IPS-18a (cell line): ENCODE data around the gene SLIT2.

Experiments
- H3K27ac ChIP-seq: one replicate; pipeline ENCODE4 v1.5.1; 2013; ENCODE audit warnings: low read length
- H3K27me3 ChIP-seq: one replicate; pipeline ENCODE4 v1.6.1; 2013; ENCODE audit warnings: mild to moderate bottlenecking, low read length; ENCODE audit not compliant: control insufficient read depth, insufficient read depth
- H3K36me3 ChIP-seq: one replicate; pipeline ENCODE4 v1.6.1; 2013; ENCODE audit warnings: low read depth, low read length; ENCODE audit not compliant: control insufficient read depth
- H3K4me1 ChIP-seq: one replicate; pipeline ENCODE4 v1.6.1; 2013; ENCODE audit warnings: low read depth, low read length; ENCODE audit not compliant: control insufficient read depth
- H3K4me3 ChIP-seq: one replicate; pipeline ENCODE4 v1.5.1; 2013; ENCODE audit warnings: low read length
- H3K9ac ChIP-seq: one replicate; pipeline ENCODE4 v1.6.1; 2013; ENCODE audit warnings: mild to moderate bottlenecking, low read length, moderate library complexity
- H3K9me3 ChIP-seq: one replicate; pipeline ENCODE4 v1.6.1; 2013; ENCODE audit warnings: low read depth, low read length; ENCODE audit not compliant: control insufficient read depth

SLIT2 gene

GRCh38 chr4:20288047-20288650 is 36.4 kb downstream of the SLIT2 start:
- no peaks in the 10 kb centered on the region for H3K36me3 ChIP-seq
- H3K27me3 ChIP-seq, result no peaks in the 10 kb centered on the region
- H3K9me3 ChIP-seq, result no peaks in the 10 kb centered on the region
- H3K4me3 ChIP-seq, result no peak overlapping the region
- H3K9ac ChIP-seq, result no peak overlapping the region
- H3K27ac ChIP-seq, result no peak overlapping the region
- H3K4me1 ChIP-seq, result peaks cover 12% of the 10 kb centered on the region

- H3K36me3 ChIP-seq, result no peaks in the 10 kb centered on the region
- no peak overlapping the region for H3K27ac ChIP-seq
- H3K4me1 ChIP-seq, result peaks cover 4% of the 10 kb centered on the region
- H3K27me3 ChIP-seq, result no peaks in the 10 kb centered on the region
- H3K9me3 ChIP-seq, result no peaks in the 10 kb centered on the region
- H3K4me3 ChIP-seq, result no peak overlapping the region
- no peak overlapping the region for H3K9ac ChIP-seq
Measured at GRCh38 chr4:20288846-20289512, 37.3 kb downstream of the SLIT2 start.

- Histone ChIP-seq H3K9ac (no peak overlapping the region), H3K9me3 (no peaks in the 10 kb centered on the region), H3K27ac (no peak overlapping the region), H3K36me3 (no peaks in the 10 kb centered on the region), H3K4me3 (no peak overlapping the region), H3K4me1 (peaks cover 4% of the 10 kb centered on the region), H3K27me3 (no peaks in the 10 kb centered on the region)
Measured at GRCh38 chr4:20289782-20290181, 38.1 kb downstream of the SLIT2 start.

- Histone ChIP-seq H3K9ac (no peak overlapping the region), H3K27ac (no peak overlapping the region), H3K36me3 (no peaks in the 10 kb centered on the region), H3K9me3 (no peaks in the 10 kb centered on the region), H3K4me1 (no peaks in the 10 kb centered on the region), H3K27me3 (no peaks in the 10 kb centered on the region), H3K4me3 (no peak overlapping the region)
Measured at GRCh38 chr4:20292739-20293138, 41.0 kb downstream of the SLIT2 start.

- Histone ChIP-seq H3K9ac (no peak overlapping the region), H3K27me3 (no peaks in the 10 kb centered on the region), H3K9me3 (no peaks in the 10 kb centered on the region), H3K27ac (no peak overlapping the region), H3K4me1 (no peaks in the 10 kb centered on the region), H3K4me3 (no peak overlapping the region), H3K36me3 (no peaks in the 10 kb centered on the region)
Measured at GRCh38 chr4:20297261-20297660, 45.6 kb downstream of the SLIT2 start.

- Histone ChIP-seq H3K4me3 (no peak overlapping the region), H3K27me3 (no peaks in the 10 kb centered on the region), H3K36me3 (no peaks in the 10 kb centered on the region), H3K4me1 (no peaks in the 10 kb centered on the region), H3K9ac (no peak overlapping the region), H3K27ac (no peak overlapping the region), H3K9me3 (no peaks in the 10 kb centered on the region)
Measured at GRCh38 chr4:20297783-20298182, 46.1 kb downstream of the SLIT2 start.

GRCh38 chr4:20298455-20298854 is 46.8 kb downstream of the SLIT2 start:
- Histone ChIP-seq H3K9me3 (no peaks in the 10 kb centered on the region), H3K27me3 (no peaks in the 10 kb centered on the region), H3K4me1 (no peaks in the 10 kb centered on the region), H3K9ac (no peak overlapping the region), H3K27ac (no peak overlapping the region), H3K4me3 (no peak overlapping the region), H3K36me3 (no peaks in the 10 kb centered on the region)

GRCh38 chr4:20298986-20299385 is 47.3 kb downstream of the SLIT2 start:
- Histone ChIP-seq H3K4me3 (no peak overlapping the region), H3K9me3 (no peaks in the 10 kb centered on the region), H3K4me1 (no peaks in the 10 kb centered on the region), H3K27ac (no peak overlapping the region), H3K9ac (no peak overlapping the region), H3K27me3 (no peaks in the 10 kb centered on the region), H3K36me3 (no peaks in the 10 kb centered on the region)

GRCh38 chr4:20299515-20299914 is 47.8 kb downstream of the SLIT2 start:
- Histone ChIP-seq H3K27ac (no peak overlapping the region), H3K9me3 (no peaks in the 10 kb centered on the region), H3K27me3 (no peaks in the 10 kb centered on the region), H3K4me3 (no peak overlapping the region), H3K9ac (no peak overlapping the region), H3K4me1 (no peaks in the 10 kb centered on the region), H3K36me3 (no peaks in the 10 kb centered on the region)

- H3K4me3 ChIP-seq, result no peak overlapping the region
- no peak overlapping the region for H3K27ac ChIP-seq
- no peaks in the 10 kb centered on the region for H3K4me1 ChIP-seq
- H3K9ac ChIP-seq, result no peak overlapping the region
- H3K27me3 ChIP-seq, result no peaks in the 10 kb centered on the region
- no peaks in the 10 kb centered on the region for H3K9me3 ChIP-seq
- H3K36me3 ChIP-seq, result no peaks in the 10 kb centered on the region
Measured at GRCh38 chr4:20301161-20301560, 49.5 kb downstream of the SLIT2 start.
